Mucosa of rectum (tissue), 2 donors: ENCODE data around the gene BCAS1.
"Not testable (repeated sequence)": the region's sequence is repeated elsewhere in the genome, so short reads cannot be mapped to it uniquely, and the experiment has no call there.

ENCODE experiments used
- H3K27ac ChIP-seq, 2 donors: one replicate each; pipeline ENCODE4 v1.7.0; 2013; ENCODE audit warnings: inconsistent platforms in 2 of 2, low read depth in 2 of 2, low read length in 2 of 2
- H3K27me3 ChIP-seq, 2 donors: one replicate each; pipeline ENCODE4 v1.7.0; 2013; ENCODE audit warnings: low read length in 2 of 2; ENCODE audit not compliant: control insufficient read depth in 2 of 2, insufficient read depth in 2 of 2
- H3K36me3 ChIP-seq, 2 donors: one replicate each; pipeline ENCODE4 v1.7.0; 2013; ENCODE audit warnings: low read length in 2 of 2; ENCODE audit not compliant: control insufficient read depth in 2 of 2, insufficient read depth in 2 of 2
- H3K4me1 ChIP-seq, 2 donors: one replicate each; pipeline ENCODE4 v1.7.0; 2013; ENCODE audit warnings: low read length in 2 of 2, mild to moderate bottlenecking in 1 of 2; ENCODE audit not compliant: control insufficient read depth in 2 of 2, insufficient read depth in 2 of 2
- H3K4me3 ChIP-seq, 2 donors: one replicate each; pipeline ENCODE4 v1.7.0; 2013; ENCODE audit warnings: low read length in 2 of 2
- H3K9ac ChIP-seq, 2 donors: one replicate each; pipeline ENCODE4 v1.7.0; 2013; ENCODE audit warnings: low read length in 2 of 2, low read depth in 1 of 2, mild to moderate bottlenecking in 1 of 2
- H3K9me3 ChIP-seq, 2 donors: one replicate each; pipeline ENCODE4 v1.7.0; 2013; ENCODE audit warnings: low read length in 2 of 2; ENCODE audit not compliant: control insufficient read depth in 2 of 2
- donor health status: healthy.
- donor health status: Normal muscosa, but diverticular disease.

The BCAS1 gene

GRCh38 chr20:54006216-54006615 lies 64.2 kb downstream of the BCAS1 start:
- not testable (repeated sequence) for H3K36me3 ChIP-seq, H3K9me3 ChIP-seq, H3K4me1 ChIP-seq, H3K27me3 ChIP-seq, H3K9ac ChIP-seq, H3K27ac ChIP-seq, H3K4me3 ChIP-seq

- H3K36me3 ChIP-seq, result no peaks in the 10 kb centered on the region
- no peaks in the 10 kb centered on the region for H3K27me3 ChIP-seq
- H3K4me1 ChIP-seq, result no peaks in the 10 kb centered on the region
- no peak overlapping the region for H3K9ac ChIP-seq
- H3K27ac ChIP-seq, result no peak overlapping the region
- H3K4me3 ChIP-seq, result no peak overlapping the region
- no peaks in the 10 kb centered on the region for H3K9me3 ChIP-seq
Observed at GRCh38 chr20:54005524-54005923, 64.9 kb downstream of the BCAS1 start.

GRCh38 chr20:54004445-54004844 lies 65.9 kb downstream of the BCAS1 start:
- Histone ChIP-seq H3K9ac (no peak overlapping the region), H3K4me1 (no peaks in the 10 kb centered on the region), H3K27me3 (no peaks in the 10 kb centered on the region), H3K9me3 (no peaks in the 10 kb centered on the region), H3K27ac (no peak overlapping the region), H3K36me3 (no peaks in the 10 kb centered on the region), H3K4me3 (no peak overlapping the region)

- Histone ChIP-seq H3K4me3 (no peak overlapping the region), H3K9ac (no peak overlapping the region), H3K36me3 (peaks cover 1 to 3% of the 10 kb centered on the region in 2 donors), H3K27ac (no peak overlapping the region), H3K27me3 (no peaks in the 10 kb centered on the region), H3K4me1 (no peaks in the 10 kb centered on the region), H3K9me3 (no peaks in the 10 kb centered on the region)
Observed at GRCh38 chr20:54002741-54003140, 67.7 kb downstream of the BCAS1 start.

- no peaks in the 10 kb centered on the region for H3K4me1 ChIP-seq
- no peak overlapping the region for H3K4me3 ChIP-seq
- peaks cover 2 to 7% of the 10 kb centered on the region in 2 donors for H3K36me3 ChIP-seq
- H3K27ac ChIP-seq, result no peak overlapping the region
- H3K27me3 ChIP-seq, result no peaks in the 10 kb centered on the region
- no peaks in the 10 kb centered on the region for H3K9me3 ChIP-seq
- no peak overlapping the region for H3K9ac ChIP-seq
Observed at GRCh38 chr20:54002056-54002575, 68.3 kb downstream of the BCAS1 start.

- Histone ChIP-seq H3K36me3 (peaks cover 2 to 10% of the 10 kb centered on the region in 2 donors), H3K4me3 (no peak overlapping the region), H3K9me3 (no peaks in the 10 kb centered on the region)
Observed at GRCh38 chr20:54000914-54001313, 69.5 kb downstream of the BCAS1 start.

GRCh38 chr20:54000262-54000661 lies 70.1 kb downstream of the BCAS1 start:
- H3K9ac ChIP-seq, result no peak overlapping the region
- no peak overlapping the region for H3K27ac ChIP-seq

More at GRCh38 chr20:54000914-54001313, 69.5 kb downstream of the BCAS1 start:
- H3K27ac ChIP-seq, result no peak overlapping the region
- H3K4me1 ChIP-seq, result no peaks in the 10 kb centered on the region
- no peaks in the 10 kb centered on the region for H3K27me3 ChIP-seq
- H3K9ac ChIP-seq, result no peak overlapping the region

GRCh38 chr20:53999077-53999476 lies 71.3 kb downstream of the BCAS1 start:
- Histone ChIP-seq H3K9me3 (no peaks in the 10 kb centered on the region), H3K4me3 (no peak overlapping the region), H3K27ac (no peak overlapping the region), H3K9ac (no peak overlapping the region), H3K27me3 (no peaks in the 10 kb centered on the region), H3K4me1 (no peaks in the 10 kb centered on the region), H3K36me3 (peaks cover 2 to 10% of the 10 kb centered on the region in 2 donors)

More at GRCh38 chr20:54000262-54000661, 70.1 kb downstream of the BCAS1 start:
- Histone ChIP-seq H3K27me3 (no peaks in the 10 kb centered on the region), H3K36me3 (peaks cover 2 to 10% of the 10 kb centered on the region in 2 donors), H3K4me1 (no peaks in the 10 kb centered on the region), H3K4me3 (no peak overlapping the region), H3K9me3 (no peaks in the 10 kb centered on the region)

- Histone ChIP-seq H3K4me1 (no peaks in the 10 kb centered on the region), H3K27me3 (no peaks in the 10 kb centered on the region), H3K27ac (no peak overlapping the region), H3K36me3 (peaks cover 2 to 10% of the 10 kb centered on the region in 2 donors), H3K9ac (no peak overlapping the region), H3K9me3 (no peaks in the 10 kb centered on the region), H3K4me3 (no peak overlapping the region)
Observed at GRCh38 chr20:53996584-53997486, 73.6 kb downstream of the BCAS1 start.

- Histone ChIP-seq H3K4me1 (no peaks in the 10 kb centered on the region), H3K9me3 (no peaks in the 10 kb centered on the region)
Observed at GRCh38 chr20:53995949-53996348, 74.4 kb downstream of the BCAS1 start.

More at GRCh38 chr20:53995949-53996348, 74.4 kb downstream of the BCAS1 start:
- Histone ChIP-seq H3K4me3 (no peak overlapping the region), H3K9ac (no peak overlapping the region), H3K27me3 (no peaks in the 10 kb centered on the region), H3K27ac (no peak overlapping the region), H3K36me3 (peaks cover 2 to 10% of the 10 kb centered on the region in 2 donors)
